ENCODE measurements around the gene REXO1. TPM values are rescaled to one million over a fixed set of nuclear protein-coding genes. Genes with fewer than 3 reads are reported as not detected.
"Not testable (repeated sequence)": the region's sequence is repeated elsewhere in the genome, so short reads cannot be mapped to it uniquely, and the experiment has no call there.

REXO1 gene
- total RNA-seq, 1 donor from 2014 or later = 37.9 TPM

DNA sequence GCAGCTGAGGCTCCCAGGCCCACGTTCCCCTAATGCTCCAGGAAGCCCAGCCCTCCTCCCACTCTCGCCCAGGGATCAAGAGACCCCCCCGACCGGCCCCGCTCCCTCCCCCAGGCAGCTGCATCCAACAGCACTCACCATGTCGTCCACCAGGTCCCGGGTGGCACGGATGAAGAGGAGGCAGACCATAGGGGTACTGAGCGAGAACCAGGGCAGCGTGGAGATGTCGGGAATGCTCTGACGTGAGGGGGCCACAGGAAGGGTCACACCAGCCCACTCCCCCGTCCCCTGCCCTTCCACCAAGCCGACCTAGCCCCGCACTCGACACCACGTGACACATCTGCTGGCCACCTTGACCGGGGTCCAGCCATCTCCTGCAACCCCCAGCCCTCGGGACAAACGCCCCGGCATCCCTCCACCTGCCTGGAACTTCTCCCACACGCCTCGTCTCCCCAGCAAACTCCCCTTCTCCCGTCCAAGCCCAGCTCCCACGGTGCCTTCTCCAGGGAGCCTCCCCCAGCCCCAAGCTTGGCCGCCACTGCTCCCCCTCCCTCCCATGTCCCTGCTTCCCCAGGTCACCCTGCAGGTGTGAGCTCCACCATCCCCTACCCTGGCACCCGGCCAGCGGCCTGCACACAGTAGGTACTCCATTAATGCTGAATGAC is 41.1 kb downstream of the REXO1 start:
- TF ChIP-seq, protein P1, sequence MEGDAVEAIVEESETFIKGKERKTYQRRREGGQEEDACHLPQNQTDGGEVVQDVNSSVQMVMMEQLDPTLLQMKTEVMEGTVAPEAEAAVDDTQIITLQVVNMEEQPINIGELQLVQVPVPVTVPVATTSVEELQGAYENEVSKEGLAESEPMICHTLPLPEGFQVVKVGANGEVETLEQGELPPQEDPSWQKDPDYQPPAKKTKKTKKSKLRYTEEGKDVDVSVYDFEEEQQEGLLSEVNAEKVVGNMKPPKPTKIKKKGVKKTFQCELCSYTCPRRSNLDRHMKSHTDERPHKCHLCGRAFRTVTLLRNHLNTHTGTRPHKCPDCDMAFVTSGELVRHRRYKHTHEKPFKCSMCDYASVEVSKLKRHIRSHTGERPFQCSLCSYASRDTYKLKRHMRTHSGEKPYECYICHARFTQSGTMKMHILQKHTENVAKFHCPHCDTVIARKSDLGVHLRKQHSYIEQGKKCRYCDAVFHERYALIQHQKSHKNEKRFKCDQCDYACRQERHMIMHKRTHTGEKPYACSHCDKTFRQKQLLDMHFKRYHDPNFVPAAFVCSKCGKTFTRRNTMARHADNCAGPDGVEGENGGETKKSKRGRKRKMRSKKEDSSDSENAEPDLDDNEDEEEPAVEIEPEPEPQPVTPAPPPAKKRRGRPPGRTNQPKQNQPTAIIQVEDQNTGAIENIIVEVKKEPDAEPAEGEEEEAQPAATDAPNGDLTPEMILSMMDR (conservative IDR thresholded peaks at IDR 0.05) = no peak
- Mint-ChIP-seq H3K4me1 (ENCODE audit: unreplicated experiment) (no peaks in the 10 kb centered on the region), H3K4me3 (no peak overlapping the region), H3K27me3 (peaks cover 5% of the 10 kb centered on the region), H3K9me3 (no peaks in the 10 kb centered on the region), H3K27ac (no peak overlapping the region), H3K36me3 (no peaks in the 10 kb centered on the region)
- DNase-seq (ENCODE audit: extremely low spot score, unreplicated experiment) = no peak

- no peaks in the 10 kb centered on the region for H3K9me3 Mint-ChIP-seq
- H3K4me3 Mint-ChIP-seq = no peak overlapping the region
- TF ChIP-seq, protein P1 (conservative IDR thresholded peaks at IDR 0.05) = no peak
- no peak overlapping the region for H3K27ac Mint-ChIP-seq
- no peaks in the 10 kb centered on the region for H3K36me3 Mint-ChIP-seq
- H3K4me1 Mint-ChIP-seq (ENCODE audit: unreplicated experiment) = no peaks in the 10 kb centered on the region
- peaks cover 5% of the 10 kb centered on the region for H3K27me3 Mint-ChIP-seq
- no peak for DNase-seq (ENCODE audit: extremely low spot score, unreplicated experiment)
Measured at GRCh38 chr19:1806184-1807029, 41.9 kb downstream of the REXO1 start.

DNA sequence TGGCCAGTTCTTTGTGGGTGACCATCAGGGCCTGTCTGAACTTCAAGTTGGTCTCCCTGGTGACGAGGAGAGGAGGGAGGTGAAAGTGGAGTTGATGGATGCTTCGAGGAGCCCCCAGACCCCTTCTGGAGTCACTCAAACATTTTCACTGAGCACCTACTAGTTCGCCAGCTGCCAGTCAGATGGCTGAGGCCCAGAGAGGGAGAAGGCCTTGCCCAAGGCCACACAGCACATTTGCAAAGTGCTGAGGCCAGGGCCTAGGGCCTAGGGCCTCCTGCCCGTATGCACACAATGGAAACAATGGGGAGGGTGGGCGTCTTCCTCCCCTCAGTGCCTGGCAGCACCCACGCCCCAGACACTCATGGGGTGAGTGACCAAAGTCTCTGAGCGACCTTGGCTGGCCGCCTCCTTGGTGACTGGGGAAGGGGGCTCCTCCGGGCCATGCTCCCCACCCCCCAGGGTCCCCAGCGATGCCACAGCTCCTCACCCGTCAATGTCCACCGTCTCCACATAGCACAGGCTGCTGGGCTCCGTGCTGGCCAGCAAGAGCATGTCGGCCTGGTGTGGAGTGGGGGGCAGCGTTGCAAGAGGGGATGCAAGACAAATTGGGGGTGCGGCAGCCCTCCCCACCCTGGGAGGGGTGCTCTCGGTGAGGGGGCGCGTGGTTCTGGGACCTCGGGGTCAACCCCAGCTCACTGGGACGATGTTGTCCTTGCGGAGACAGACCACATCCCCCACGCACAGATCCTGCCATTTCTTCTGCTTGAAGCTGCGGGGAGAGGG is 42.7 kb downstream of the REXO1 start:
- Mint-ChIP-seq H3K27me3 (peaks cover 5% of the 10 kb centered on the region), H3K36me3 (no peaks in the 10 kb centered on the region), H3K4me3 (no peak overlapping the region), H3K9me3 (no peaks in the 10 kb centered on the region), H3K4me1 (ENCODE audit: unreplicated experiment) (no peaks in the 10 kb centered on the region), H3K27ac (no peak overlapping the region)
- DNase-seq (ENCODE audit: extremely low spot score, unreplicated experiment) = no peak
- TF ChIP-seq, protein P1 (conservative IDR thresholded peaks at IDR 0.05) = no peak

GRCh38 chr19:1804858-1805257 is 43.4 kb downstream of the REXO1 start:
- H3K27me3 Mint-ChIP-seq = peaks cover 8% of the 10 kb centered on the region
- H3K9me3 Mint-ChIP-seq = no peaks in the 10 kb centered on the region
- no peak overlapping the region for H3K4me3 Mint-ChIP-seq
- TF ChIP-seq, protein P1 (conservative IDR thresholded peaks at IDR 0.05) = no peak
- no peak for DNase-seq (ENCODE audit: extremely low spot score, unreplicated experiment)
- no peaks in the 10 kb centered on the region for H3K4me1 Mint-ChIP-seq (ENCODE audit: unreplicated experiment)
- no peak overlapping the region for H3K27ac Mint-ChIP-seq
- no peaks in the 10 kb centered on the region for H3K36me3 Mint-ChIP-seq

- Mint-ChIP-seq H3K27ac (no peak overlapping the region), H3K9me3 (no peaks in the 10 kb centered on the region)
Measured at GRCh38 chr19:1799695-1800342, 48.5 kb downstream of the REXO1 start.

DNA sequence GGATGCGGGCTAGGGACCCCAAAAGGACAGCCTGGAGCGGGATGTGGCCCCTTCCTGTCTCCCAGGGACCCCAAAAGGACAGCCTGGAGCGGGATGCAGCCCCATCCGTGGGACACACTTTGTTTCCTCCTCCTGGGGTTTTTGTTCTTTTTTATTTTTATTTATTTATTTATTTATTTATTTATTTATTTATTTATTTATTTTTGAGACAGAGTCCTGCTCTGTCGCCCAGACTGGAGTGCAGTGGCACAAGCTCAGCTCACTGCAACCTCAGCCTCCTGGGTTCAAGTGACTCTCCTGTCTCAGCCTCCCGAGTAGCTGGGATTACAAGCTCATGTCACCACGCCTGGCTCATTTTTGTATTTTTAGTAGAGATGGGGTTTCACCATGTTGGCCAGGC is 51.0 kb downstream of the REXO1 start:
- not testable (repeated sequence) for H3K4me1 Mint-ChIP-seq (ENCODE audit: unreplicated experiment); H3K27ac Mint-ChIP-seq; H3K36me3 Mint-ChIP-seq; H3K9me3 Mint-ChIP-seq; H3K4me3 Mint-ChIP-seq; DNase-seq (ENCODE audit: extremely low spot score, unreplicated experiment)
- peaks cover 14% of the 10 kb centered on the region for H3K27me3 Mint-ChIP-seq

More at GRCh38 chr19:1799695-1800342, 48.5 kb downstream of the REXO1 start:
- Mint-ChIP-seq H3K36me3 (no peaks in the 10 kb centered on the region), H3K4me3 (no peak overlapping the region), H3K27me3 (peaks cover 14% of the 10 kb centered on the region), H3K4me1 (ENCODE audit: unreplicated experiment) (no peaks in the 10 kb centered on the region)
- DNase-seq (ENCODE audit: extremely low spot score, unreplicated experiment) = no peak
- TF ChIP-seq, protein P1 (conservative IDR thresholded peaks at IDR 0.05) = no peak
